Neural progenitor cell (in vitro differentiated cells): ENCODE data around the gene UGT1A7. TPM values are rescaled to one million over a fixed set of nuclear protein-coding genes. Genes with fewer than 3 reads are reported as not detected.
A peak's percentile ranks its signal among the peaks of the same experiment; 100 is the strongest.
"Not testable (repeated sequence)": the region's sequence is repeated elsewhere in the genome, so short reads cannot be mapped to it uniquely, and the experiment has no call there.

Experiments
- DNase-seq: peaks from one replicate; pipeline ENCODE4 v3.0.0-alpha.2; 2016; ENCODE audit warnings: low spot score
- H2AFZ ChIP-seq: fragments of 200-600 bp; sonication (generic); replicated peaks from 2 replicates; pipeline ENCODE4 v1.6.1; 2016; ENCODE audit warnings: antibody characterized with exemption
- H3F3A ChIP-seq: fragments of 200-600 bp; sonication (generic); 2 replicates; pipeline ENCODE4 v1.6.1; 2016; ENCODE audit warnings: antibody characterized with exemption, low read depth
- H3K27ac ChIP-seq: fragments of 200-600 bp; sonication (generic); 2 replicates; pipeline ENCODE4 v1.5.1; 2016; ENCODE audit warnings: mild to moderate bottlenecking
- H3K27me3 ChIP-seq: fragments of 200-600 bp; sonication (generic); 2 replicates; pipeline ENCODE4 v1.6.1; 2016; ENCODE audit warnings: mild to moderate bottlenecking, moderate library complexity
- H3K36me3 ChIP-seq: fragments of 200-600 bp; sonication (generic); 2 replicates; pipeline ENCODE4 v1.5.1; 2016
- H3K4me1 ChIP-seq: fragments of 200-600 bp; sonication (generic); 2 replicates; pipeline ENCODE4 v1.6.1; 2016; ENCODE audit warnings: mixed run types
- H3K4me2 ChIP-seq: fragments of 200-600 bp; sonication (generic); 2 replicates; pipeline ENCODE4 v1.6.1; 2016
- H3K4me3 ChIP-seq: fragments of 200-600 bp; sonication (generic); 2 replicates; pipeline ENCODE4 v1.5.1; 2016
- H3K79me2 ChIP-seq: fragments of 200-600 bp; sonication (generic); 2 replicates; pipeline ENCODE4 v1.6.1; 2016; ENCODE audit warnings: low read depth
- H3K9ac ChIP-seq: fragments of 200-600 bp; sonication (generic); 2 replicates; pipeline ENCODE4 v1.6.1; 2016
- H3K9me3 ChIP-seq: fragments of 200-600 bp; sonication (generic); 2 replicates; pipeline ENCODE4 v1.5.1; 2016; ENCODE audit warnings: low read depth
- H4K20me1 ChIP-seq: fragments of 200-600 bp; sonication (generic); 2 replicates; pipeline ENCODE4 v1.6.1; 2016; ENCODE audit warnings: low read depth
- H3K27ac Mint-ChIP-seq: 3 replicates; pipeline ENCODE4 v1.8.0; 2021; ENCODE audit warnings: mixed read lengths
- H3K27me3 Mint-ChIP-seq: 2 replicates; pipeline ENCODE4 v1.8.0; 2022; ENCODE audit warnings: low read depth, mild to moderate bottlenecking, inconsistent platforms, moderate library complexity, mixed read lengths; ENCODE audit not compliant: insufficient read depth
- H3K36me3 Mint-ChIP-seq: 3 replicates; pipeline ENCODE4 v1.8.0; 2021; ENCODE audit warnings: mixed read lengths
- H3K4me1 Mint-ChIP-seq: 3 replicates; pipeline ENCODE4 v1.8.0; 2021; ENCODE audit warnings: mixed read lengths
- H3K4me3 Mint-ChIP-seq: 3 replicates; pipeline ENCODE4 v1.8.0; 2021; ENCODE audit warnings: mild to moderate bottlenecking, moderate library complexity, mixed read lengths
- H3K9me3 Mint-ChIP-seq: 3 replicates; pipeline ENCODE4 v1.8.0; 2020; ENCODE audit warnings: mixed read lengths
- EZH2 ChIP-seq: fragments of 200-600 bp; sonication (generic); IDR thresholded peaks from 2 replicates; pipeline ENCODE4 v1.6.1; 2017; ENCODE audit warnings: antibody characterized with exemption, mild to moderate bottlenecking, moderate library complexity
- EZH2phosphoT487 ChIP-seq: fragments of 200-600 bp; sonication (generic); IDR thresholded peaks from 2 replicates; pipeline ENCODE4 v1.6.1; 2017; ENCODE audit warnings: antibody characterized with exemption
- total RNA-seq: library from RNA; depleted of rRNA; stranded (reverse); fragments of >200 nt; gene quantifications from 2 replicates; pipeline ENCODE4 v1.2.3, GENCODE V29; 2015; ENCODE audit warnings: low replicate concordance
- TF ChIP-seq, protein P1 (sequence below): fragments of 200-600 bp; sonication (generic); IDR thresholded peaks from 2 replicates; pipeline ENCODE4 v1.5.1; 2017; ENCODE audit warnings: antibody characterized with exemption, mild to moderate bottlenecking

Gene UGT1A7
- total RNA-seq, 1 donor from 2014 or later: not detected

DNA sequence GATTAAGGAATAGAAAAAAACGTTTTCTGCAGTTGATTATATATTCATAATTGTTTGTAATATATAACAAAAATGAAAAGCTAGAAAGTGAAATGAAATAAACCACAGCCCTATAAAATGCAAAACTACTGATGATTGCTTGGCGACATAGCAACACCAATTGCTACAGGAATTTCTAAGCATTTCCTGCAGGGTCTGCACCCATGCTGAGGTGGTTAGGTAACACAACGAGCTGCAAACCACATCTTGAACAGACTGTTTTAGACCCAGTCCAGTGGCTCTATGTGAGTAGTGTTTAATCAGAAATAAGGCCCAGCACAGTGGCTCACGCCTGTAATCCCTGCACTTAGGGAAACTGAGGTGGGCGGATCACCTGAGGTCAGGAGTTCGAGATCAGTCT lies 27.2 kb upstream of the UGT1A7 start:
- Histone ChIP-seq H3F3A (no peaks in the 10 kb centered on the region), H3K9ac (no peak overlapping the region), H3K4me2 (no peak overlapping the region), H3K79me2 (no peaks in the 10 kb centered on the region), H3K36me3 (no peaks in the 10 kb centered on the region), H3K4me3 (no peak overlapping the region), H3K9me3 (no peaks in the 10 kb centered on the region), H3K27me3 (no peaks in the 10 kb centered on the region), H3K27ac (no peak overlapping the region), H2AFZ (no peak overlapping the region), H4K20me1 (no peaks in the 10 kb centered on the region), H3K4me1 (no peaks in the 10 kb centered on the region)
- Mint-ChIP-seq H3K27ac (no peak overlapping the region), H3K27me3 (peaks cover 2% of the 10 kb centered on the region), H3K4me1 (no peaks in the 10 kb centered on the region), H3K36me3 (no peaks in the 10 kb centered on the region), H3K4me3 (no peak overlapping the region), H3K9me3 (no peaks in the 10 kb centered on the region)
- DNase-seq: no peak
- TF ChIP-seq EZH2 (no peak), EZH2phosphoT487 (no peak)
- TF ChIP-seq, protein P1, sequence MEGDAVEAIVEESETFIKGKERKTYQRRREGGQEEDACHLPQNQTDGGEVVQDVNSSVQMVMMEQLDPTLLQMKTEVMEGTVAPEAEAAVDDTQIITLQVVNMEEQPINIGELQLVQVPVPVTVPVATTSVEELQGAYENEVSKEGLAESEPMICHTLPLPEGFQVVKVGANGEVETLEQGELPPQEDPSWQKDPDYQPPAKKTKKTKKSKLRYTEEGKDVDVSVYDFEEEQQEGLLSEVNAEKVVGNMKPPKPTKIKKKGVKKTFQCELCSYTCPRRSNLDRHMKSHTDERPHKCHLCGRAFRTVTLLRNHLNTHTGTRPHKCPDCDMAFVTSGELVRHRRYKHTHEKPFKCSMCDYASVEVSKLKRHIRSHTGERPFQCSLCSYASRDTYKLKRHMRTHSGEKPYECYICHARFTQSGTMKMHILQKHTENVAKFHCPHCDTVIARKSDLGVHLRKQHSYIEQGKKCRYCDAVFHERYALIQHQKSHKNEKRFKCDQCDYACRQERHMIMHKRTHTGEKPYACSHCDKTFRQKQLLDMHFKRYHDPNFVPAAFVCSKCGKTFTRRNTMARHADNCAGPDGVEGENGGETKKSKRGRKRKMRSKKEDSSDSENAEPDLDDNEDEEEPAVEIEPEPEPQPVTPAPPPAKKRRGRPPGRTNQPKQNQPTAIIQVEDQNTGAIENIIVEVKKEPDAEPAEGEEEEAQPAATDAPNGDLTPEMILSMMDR: no peak

DNA sequence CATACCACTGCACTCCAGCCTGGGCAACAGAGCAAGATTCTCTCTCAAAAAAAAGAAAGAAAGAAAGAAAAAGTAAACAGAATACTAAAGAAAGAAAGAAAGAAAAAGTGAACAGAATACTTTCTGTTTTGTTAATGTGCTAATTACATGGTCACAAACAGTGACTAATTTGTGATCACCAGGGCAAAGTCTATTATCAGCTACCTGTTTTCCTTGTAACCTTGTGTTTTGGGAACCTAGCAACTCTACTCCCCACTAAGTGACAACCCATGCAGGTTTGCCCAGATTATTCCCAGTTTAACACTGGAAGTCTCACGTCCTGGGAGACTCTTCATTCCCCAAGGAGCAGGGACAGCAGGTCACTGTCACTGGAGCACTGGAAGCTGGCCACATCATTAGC lies 26.7 kb upstream of the UGT1A7 start:
- Histone ChIP-seq H3K4me2 (no peak overlapping the region), H3K9me3 (no peaks in the 10 kb centered on the region), H4K20me1 (no peaks in the 10 kb centered on the region), H3F3A (no peaks in the 10 kb centered on the region), H3K27ac (no peak overlapping the region), H2AFZ (no peak overlapping the region), H3K36me3 (no peaks in the 10 kb centered on the region), H3K27me3 (no peaks in the 10 kb centered on the region), H3K9ac (no peak overlapping the region), H3K79me2 (no peaks in the 10 kb centered on the region), H3K4me3 (no peak overlapping the region), H3K4me1 (no peaks in the 10 kb centered on the region)
- H3K4me1 Mint-ChIP-seq: no peaks in the 10 kb centered on the region
- peaks cover 2% of the 10 kb centered on the region for H3K27me3 Mint-ChIP-seq
- H3K4me3 Mint-ChIP-seq: no peak overlapping the region
- H3K9me3 Mint-ChIP-seq: no peaks in the 10 kb centered on the region
- TF ChIP-seq EZH2 (no peak), EZH2phosphoT487 (no peak)
- TF ChIP-seq, protein P1: no peak
- no peak overlapping the region for H3K27ac Mint-ChIP-seq
- no peaks in the 10 kb centered on the region for H3K36me3 Mint-ChIP-seq
- no peak for DNase-seq

DNA sequence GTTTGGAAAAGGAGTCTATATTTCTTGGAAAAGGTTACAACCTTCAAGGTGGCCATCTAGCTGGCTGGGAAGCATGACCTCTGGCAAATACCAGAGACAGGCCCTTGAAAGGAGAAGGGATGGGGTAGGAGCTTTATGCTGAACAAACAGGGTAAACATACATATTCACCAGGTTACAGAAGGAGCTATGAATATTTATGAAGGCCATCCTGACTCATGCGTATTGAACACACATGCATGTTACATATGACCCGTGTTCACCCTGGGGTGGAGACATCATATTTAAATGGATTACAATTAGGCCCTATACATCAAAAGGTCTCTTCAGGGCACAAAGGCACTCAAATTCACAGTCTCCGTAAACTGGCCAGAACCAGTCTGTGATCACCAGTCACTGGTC lies 25.8 kb upstream of the UGT1A7 start:
- H3K27ac Mint-ChIP-seq, H3K9me3 ChIP-seq, H2AFZ ChIP-seq, H3K9me3 Mint-ChIP-seq, H3F3A ChIP-seq, H3K4me1 Mint-ChIP-seq, H3K36me3 ChIP-seq, H3K79me2 ChIP-seq, H3K4me3 Mint-ChIP-seq, H3K27me3 Mint-ChIP-seq, H3K4me2 ChIP-seq, H3K4me3 ChIP-seq, DNase-seq, H3K27ac ChIP-seq, H3K4me1 ChIP-seq, H3K9ac ChIP-seq, H3K27me3 ChIP-seq, H4K20me1 ChIP-seq, H3K36me3 Mint-ChIP-seq: not testable (repeated sequence)

DNA sequence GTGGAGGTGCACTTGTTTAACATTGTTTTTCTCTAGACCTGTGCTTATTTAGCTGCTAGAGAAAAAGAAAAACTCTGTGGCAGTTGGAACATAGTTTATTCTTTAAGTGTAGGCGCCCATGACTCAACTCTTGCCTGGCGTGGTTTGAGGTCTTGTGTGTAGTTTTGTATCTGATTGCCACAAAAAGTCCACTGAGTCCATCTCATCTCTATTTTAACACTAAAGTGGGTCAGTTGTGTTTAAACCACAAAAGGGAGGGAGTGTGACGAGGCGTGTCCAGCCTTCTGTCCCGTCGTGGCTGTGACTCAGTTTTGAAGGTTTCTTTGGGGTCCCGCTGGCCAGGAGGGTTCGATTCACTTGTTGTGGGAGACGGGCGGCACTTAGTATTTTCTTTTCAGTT lies 25.3 kb upstream of the UGT1A7 start:
- no peak overlapping the region for H2AFZ ChIP-seq
- no peak overlapping the region for H3K9ac ChIP-seq
- Mint-ChIP-seq H3K9me3 (no peaks in the 10 kb centered on the region), H3K27me3 (peaks cover 2% of the 10 kb centered on the region), H3K4me3 (no peak overlapping the region), H3K36me3 (no peaks in the 10 kb centered on the region), H3K4me1 (no peaks in the 10 kb centered on the region), H3K27ac (peak overlapping the region; percentile 19)
- no peaks in the 10 kb centered on the region for H3K9me3 ChIP-seq
- H4K20me1 ChIP-seq: no peaks in the 10 kb centered on the region
- H3K4me3 ChIP-seq: no peak overlapping the region
- H3K4me1 ChIP-seq: no peaks in the 10 kb centered on the region
- DNase-seq: no peak
- H3F3A ChIP-seq: no peaks in the 10 kb centered on the region
- TF ChIP-seq EZH2 (no peak), EZH2phosphoT487 (no peak)
- TF ChIP-seq, protein P1: no peak
- H3K36me3 ChIP-seq: no peaks in the 10 kb centered on the region
- H3K4me2 ChIP-seq: no peak overlapping the region
- H3K79me2 ChIP-seq: no peaks in the 10 kb centered on the region
- H3K27me3 ChIP-seq: no peaks in the 10 kb centered on the region
- H3K27ac ChIP-seq: no peak overlapping the region
